HepG2 (cell line): ENCODE measurements around the gene RASSF4. TPM values are rescaled to one million over a fixed set of nuclear protein-coding genes. Genes with fewer than 3 reads are reported as not detected.

ENCODE experiments used
- ATAC-seq: fragments of 200-7000 bp; cut with Tn5 transposase; 3 replicates; pipeline ENCODE4 v1.9.1; 2020; ENCODE audit warnings: mild to moderate bottlenecking, moderate library complexity
- BruUV-seq: library from RNA; stranded (reverse); fragments of 400-500 nt; replicated peaks from 2 replicates; lab custom pipeline; 2021; lab: Mats Ljungman, UMichigan
- CTCF ChIA-PET: fragments of 300-600 bp; formaldehyde crosslinking; extraction: SDS; loops from one replicate; lab custom pipeline; 2021; ENCODE audit warnings: low total read pairs, inconsistent platforms, low intra/inter-chr PET ratio; lab: Yijun Ruan, JAX
- POLR2A ChIA-PET: fragments of 350-600 bp; sonication (Branson Sonifier 250); formaldehyde crosslinking; loops from one replicate; lab custom pipeline; 2020; ENCODE audit warnings: antibody characterized with exemption, inconsistent platforms; lab: Yijun Ruan, JAX
- DNase-seq: peaks from one replicate; pipeline ENCODE4 v3.0.0-alpha.2; 2015; ENCODE audit warnings: low spot score
- FAIRE-seq: peaks from 3 replicates; lab custom pipeline; 2011; peaks lifted over from hg19 to GRCh38; lab: Jason Lieb, UNC
- H2AFZ ChIP-seq: one replicate; pipeline ENCODE4 v1.6.1; 2011; ENCODE audit warnings: low read length, inconsistent platforms
- H3K27ac ChIP-seq: fragments of 300-600 bp; 3 replicates; pipeline ENCODE4 v1.8.0; 2011; ENCODE audit warnings: mixed run types, mild to moderate bottlenecking, mixed read lengths, low read length, inconsistent platforms; ENCODE audit not compliant: insufficient read depth; ENCODE audit errors: extremely low read length
- H3K27me3 ChIP-seq, 2 experiments: fragments of 200-600 bp in 1 of 2; 2 replicates in 1 of 2; 3 replicates in 1 of 2; pipeline versions ENCODE4 v1.6.0 to v1.8.0; 2011; ENCODE audit warnings: low read length in 2 of 2, mild to moderate bottlenecking in 2 of 2, moderate library complexity in 2 of 2, inconsistent platforms in 1 of 2; ENCODE audit not compliant: insufficient read depth in 2 of 2, control insufficient read depth in 1 of 2
- H3K36me3 ChIP-seq, 2 experiments: fragments of 200-600 bp in 1 of 2; replicated peaks in 1 of 2; 2 replicates in 1 of 2; 3 replicates in 1 of 2; pipeline versions ENCODE4 v1.5.1 to v1.8.0; 2011; ENCODE audit warnings: low read length in 2 of 2, inconsistent platforms in 1 of 2; ENCODE audit not compliant: insufficient read depth in 2 of 2, control insufficient read depth in 1 of 2
- H3K4me1 ChIP-seq: 2 replicates; pipeline ENCODE4 v1.5.1; 2012; ENCODE audit warnings: low read length, inconsistent platforms; ENCODE audit not compliant: insufficient read depth
- H3K4me2 ChIP-seq: 2 replicates; pipeline ENCODE4 v1.6.0; 2011; ENCODE audit warnings: low read depth, low read length, inconsistent platforms
- H3K4me3 ChIP-seq, 3 experiments: fragments of 200-600 bp in 1 of 3; sonication (generic), shearing (Covaris generic) in 1 of 3; replicated peaks in 1 of 3; 2 replicates each; pipeline ENCODE4 v1.5.1; 2011 to 2016; ENCODE audit warnings: low read length in 3 of 3, inconsistent platforms in 2 of 3, low read depth in 2 of 3, mild to moderate bottlenecking in 2 of 3, control low read depth in 1 of 3, mixed read lengths in 1 of 3; ENCODE audit not compliant: insufficient read depth in 1 of 3
- H3K79me2 ChIP-seq: one replicate; pipeline ENCODE4 v1.6.1; 2011; ENCODE audit warnings: low read length, inconsistent platforms; ENCODE audit not compliant: insufficient read depth
- H3K9ac ChIP-seq: 2 replicates; pipeline ENCODE4 v1.6.0; 2011; ENCODE audit warnings: mild to moderate bottlenecking, low read depth, low read length, inconsistent platforms; ENCODE audit not compliant: insufficient read depth
- H3K9me3 ChIP-seq: 2 replicates; pipeline ENCODE4 v1.5.1; 2012; ENCODE audit warnings: mild to moderate bottlenecking, low read length
- H4K20me1 ChIP-seq: 2 replicates; pipeline ENCODE4 v1.6.0; 2011; ENCODE audit warnings: inconsistent platforms, mild to moderate bottlenecking, low read length, moderate library complexity; ENCODE audit not compliant: insufficient read depth
- KDM5B ChIP-seq: sonication (generic); formaldehyde crosslinking; IDR thresholded peaks from 2 replicates; pipeline ENCODE4 v1.4.0; 2020; ENCODE audit warnings: missing genetic modification reagents, mild to moderate bottlenecking, borderline replicate concordance
- MIXL1 ChIP-seq: IDR thresholded peaks from 2 replicates; pipeline ENCODE4 v1.6.1; 2016
- NFE2L2 ChIP-seq: fragments of 150-350 bp; IDR thresholded peaks from 2 replicates; pipeline ENCODE4 v1.6.1; 2014; ENCODE audit warnings: low read length
- SNAI1 ChIP-seq: sonication (generic); formaldehyde crosslinking; IDR thresholded peaks from 2 replicates; pipeline ENCODE4 v1.5.0; 2020; ENCODE audit warnings: mild to moderate bottlenecking, missing genetic modification reagents, borderline replicate concordance
- TP53 ChIP-seq: sonication (generic); formaldehyde crosslinking; conservative IDR thresholded peaks from 2 replicates; pipeline ENCODE4 v1.4.0; 2020; ENCODE audit warnings: missing genetic modification reagents
- ZNF138 ChIP-seq: sonication (generic); formaldehyde crosslinking; IDR thresholded peaks from 2 replicates; pipeline ENCODE4 v1.5.0; 2020; ENCODE audit warnings: mild to moderate bottlenecking, low read depth, missing genetic modification reagents
- ZNF546 ChIP-seq: sonication (generic); formaldehyde crosslinking; conservative IDR thresholded peaks from 2 replicates; pipeline ENCODE4 v1.8.1; 2023; ENCODE audit warnings: mild to moderate bottlenecking, missing genetic modification reagents
- WGBS: methylation state at CpG from one replicate; pipeline ENCODE4 v1.1.6; 2017; ENCODE audit warnings: low lambda C conversion rate; 5-methylcytosine and 5-hydroxymethylcytosine counted together
- in situ Hi-C: cut with HindIII; loops from 2 replicates; pipeline ENCODE4 v1.10.0; 2017; ENCODE audit warnings: low pct_unique_long_range_greater_than_20kb; ENCODE audit not compliant: extremely low pct_ligation_motif_present
- intact Hi-C: fragments of 100-400 bp; cut with micrococcal nuclease; formaldehyde crosslinking; loops from one replicate; pipeline ENCODE4 v1.10.0; 2022; ENCODE audit not compliant: unreplicated experiment
- polyA plus RNA-seq, 8 experiments: library from polyadenylated mRNA; depleted of rRNA in 3 of 8; stranded (reverse) in 7 of 8; unstranded in 1 of 8; fragments of >200 nt; fragmentation: Illumina TruSeq in 4 of 8; extraction: Trizol in 4 of 8; gene quantifications; 2 replicates each; pipeline versions ENCODE4 v1.2.1 to v1.2.3, GENCODE V29; 2011 to 2016; ENCODE audit warnings: low read depth in 4 of 8, missing spikeins in 1 of 8, mixed read lengths in 1 of 8; ENCODE audit not compliant: insufficient read depth in 1 of 8
- total RNA-seq, 5 experiments: library from RNA; depleted of rRNA; stranded (reverse); fragments of >200 nt; fragmentation: Illumina TruSeq; extraction: Trizol; gene quantifications; 2 replicates each; pipeline ENCODE4 v1.2.3, GENCODE V29; 2016; ENCODE audit warnings: low read depth in 1 of 5
- TF ChIP-seq, protein P1 (sequence below), 2 experiments: sonication (generic) in 1 of 2; formaldehyde crosslinking in 1 of 2; IDR thresholded peaks; 2 replicates each; pipeline versions ENCODE4 v1.4.0 to v1.6.1; 2016 to 2020; ENCODE audit warnings: borderline replicate concordance in 1 of 2, low read depth in 1 of 2, mild to moderate bottlenecking in 1 of 2, missing genetic modification reagents in 1 of 2

RASSF4 gene
- total and polyA plus RNA-seq, 2 of the 13 experiments (the other 11 are each of a cell fraction or from before 2014, with no cell fraction given) = 34.0 to 51.7 TPM

DNA sequence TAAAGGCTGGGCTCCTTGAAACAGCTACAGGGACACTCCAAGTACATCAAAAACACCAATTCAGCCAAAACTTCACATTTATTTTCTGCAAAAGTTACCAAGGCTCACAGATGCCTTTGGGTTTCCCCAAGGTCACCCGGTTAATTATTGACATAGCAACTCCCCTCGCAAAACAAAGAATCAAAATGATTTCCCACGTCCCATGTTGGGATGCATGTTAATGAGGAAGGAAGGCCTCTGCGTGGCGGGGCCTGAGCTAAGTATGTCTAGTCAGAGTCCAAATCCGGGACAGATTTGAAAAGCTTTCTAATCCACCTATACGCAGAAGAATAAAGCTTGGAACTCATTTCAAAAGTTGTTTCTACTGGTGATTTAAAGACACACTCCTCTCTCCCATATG, 49.0 kb upstream of the RASSF4 start:
- 0% methylated on average over 7 of the region's 7 CpGs for WGBS

More for the DNA sequence above, 49.0 kb upstream of the RASSF4 start:
- H3K9ac ChIP-seq = no peak overlapping the region
- no peaks in the 10 kb centered on the region for H3K9me3 ChIP-seq
- no peak overlapping the region for H2AFZ ChIP-seq
- DNase-seq (peak; percentile 34), ATAC-seq (peak; percentile 16), FAIRE-seq (peak; percentile 66)
- intact Hi-C loops (no loop called here), in situ Hi-C loops (no loop called here)
- no peaks in the 10 kb centered on the region for H4K20me1 ChIP-seq
- no peak overlapping the region for H3K27ac ChIP-seq
- TF ChIP-seq ZNF546 (CRISPR knock-in tag) = no peak
- TF ChIP-seq, protein P1, sequence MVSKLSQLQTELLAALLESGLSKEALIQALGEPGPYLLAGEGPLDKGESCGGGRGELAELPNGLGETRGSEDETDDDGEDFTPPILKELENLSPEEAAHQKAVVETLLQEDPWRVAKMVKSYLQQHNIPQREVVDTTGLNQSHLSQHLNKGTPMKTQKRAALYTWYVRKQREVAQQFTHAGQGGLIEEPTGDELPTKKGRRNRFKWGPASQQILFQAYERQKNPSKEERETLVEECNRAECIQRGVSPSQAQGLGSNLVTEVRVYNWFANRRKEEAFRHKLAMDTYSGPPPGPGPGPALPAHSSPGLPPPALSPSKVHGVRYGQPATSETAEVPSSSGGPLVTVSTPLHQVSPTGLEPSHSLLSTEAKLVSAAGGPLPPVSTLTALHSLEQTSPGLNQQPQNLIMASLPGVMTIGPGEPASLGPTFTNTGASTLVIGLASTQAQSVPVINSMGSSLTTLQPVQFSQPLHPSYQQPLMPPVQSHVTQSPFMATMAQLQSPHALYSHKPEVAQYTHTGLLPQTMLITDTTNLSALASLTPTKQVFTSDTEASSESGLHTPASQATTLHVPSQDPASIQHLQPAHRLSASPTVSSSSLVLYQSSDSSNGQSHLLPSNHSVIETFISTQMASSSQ (IDR thresholded peaks at IDR 0.05; ENCODE audit: low read depth) = peak; percentile 44
- TF ChIP-seq, protein P1 (CRISPR knock-in tag; IDR thresholded peaks at IDR 0.05; ENCODE audit: borderline replicate concordance) = no peak
- TF ChIP-seq KDM5B (CRISPR knock-in tag) = no peak
- TF ChIP-seq TP53 (CRISPR knock-in tag) = no peak
- peak; percentile 7; the same call in 1 of the 2 replicates for TF ChIP-seq MIXL1 (CRISPR knock-in tag)
- TF ChIP-seq SNAI1 (CRISPR knock-in tag) = no peak
- TF ChIP-seq NFE2L2 = no peak
- TF ChIP-seq ZNF138 (CRISPR knock-in tag) = no peak
- ChIA-PET POLR2A (interaction anchor here (0.8 to 1.8 kb wide), 6 partner anchors 22 to 79 kb away, joined by 3 to 8 read pairs (median 3); partner anchors contain the start of gene RASSF4), CTCF (no interaction called here)
- H3K4me1 ChIP-seq = peaks cover 40% of the 10 kb centered on the region
- H3K4me3 ChIP-seq = peak overlapping the region; percentile 11 to 55 (median 33)
- no TSS peak for BruUV-seq
- H3K36me3 ChIP-seq = no peaks in the 10 kb centered on the region
- peak overlapping the region; percentile 79 for H3K4me2 ChIP-seq
- H3K79me2 ChIP-seq = no peaks in the 10 kb centered on the region
- H3K27me3 ChIP-seq = peaks cover 3 to 53% of the 10 kb centered on the region in 2 experiments
